Measurements from ENCODE around the gene ELF1.

The ELF1 gene

DNA sequence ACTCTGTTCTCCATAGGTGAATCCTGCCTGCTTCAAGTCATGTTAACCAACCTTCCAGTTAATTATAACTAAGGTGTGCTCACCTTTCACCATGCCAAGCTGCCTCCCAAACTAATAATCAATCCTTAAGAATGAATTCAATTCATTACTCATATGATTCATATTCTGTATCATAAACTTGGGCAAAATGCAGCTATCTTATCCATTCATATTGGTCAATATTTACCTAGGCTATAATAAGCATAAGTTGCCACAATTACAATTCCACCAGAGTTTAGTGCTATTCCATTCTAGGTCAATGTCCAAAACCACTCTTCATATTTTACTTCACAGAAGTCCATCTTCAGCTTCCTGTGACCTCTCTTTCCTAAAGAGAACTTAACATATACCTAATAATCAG lies 13.4 kb downstream of the ELF1 start:
- no peak for DNase-seq

DNA sequence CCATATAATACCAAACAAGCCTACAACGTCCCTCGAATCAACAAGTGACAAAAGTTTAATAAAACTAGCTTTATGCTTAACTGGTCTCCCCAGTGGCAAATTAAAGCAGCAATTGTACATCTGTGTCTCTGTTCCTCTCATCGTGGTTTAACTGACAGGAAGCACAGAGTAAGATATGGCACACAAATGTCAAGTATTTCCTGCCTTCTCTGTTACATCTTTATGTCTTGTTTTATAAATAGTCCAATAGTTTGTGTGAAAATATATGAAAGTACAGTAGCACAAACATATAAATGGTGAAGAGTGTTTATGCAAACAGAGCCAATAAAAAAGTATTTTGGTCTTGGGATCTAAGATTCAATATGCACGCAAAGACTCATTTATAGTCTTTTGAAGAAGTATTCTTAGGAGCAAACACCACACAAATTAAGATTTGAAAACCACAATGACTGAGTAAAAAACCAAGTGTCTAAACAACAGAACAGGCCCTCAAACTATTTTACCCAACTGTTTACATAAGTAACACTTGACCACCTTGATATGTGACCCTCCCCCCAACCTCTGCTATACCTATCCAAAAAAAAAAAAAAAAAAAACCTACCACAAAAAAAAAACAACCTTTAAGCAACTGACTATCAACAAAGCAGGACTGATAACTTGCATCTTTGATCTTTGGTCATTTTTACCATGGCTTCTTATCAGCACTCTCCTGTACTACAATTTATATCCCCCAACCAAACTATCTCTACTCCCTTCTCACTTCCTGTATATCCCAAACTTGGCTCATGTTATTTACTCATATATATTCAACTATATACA lies 14.0 kb downstream of the ELF1 start:
- DNase-seq, result no peak

DNA sequence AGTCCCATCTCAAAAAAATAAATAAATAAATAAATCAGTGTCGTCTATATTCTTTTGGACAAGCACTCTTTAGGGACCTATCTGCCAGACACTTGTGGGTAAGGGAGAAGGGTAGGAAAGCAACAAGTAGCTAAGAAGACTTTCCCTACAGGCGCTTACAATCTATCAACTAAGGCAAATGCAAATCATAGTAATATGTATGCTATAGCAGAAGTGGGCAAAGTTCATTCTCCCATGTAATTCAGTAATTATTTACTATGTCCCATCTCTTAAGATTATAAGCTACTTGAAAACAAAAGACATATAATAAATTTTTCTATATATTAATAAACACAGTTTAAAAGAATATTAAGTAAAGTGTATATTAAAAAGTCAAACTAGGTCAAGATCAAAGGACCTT lies 16.5 kb downstream of the ELF1 start:
- no peak for DNase-seq

DNA sequence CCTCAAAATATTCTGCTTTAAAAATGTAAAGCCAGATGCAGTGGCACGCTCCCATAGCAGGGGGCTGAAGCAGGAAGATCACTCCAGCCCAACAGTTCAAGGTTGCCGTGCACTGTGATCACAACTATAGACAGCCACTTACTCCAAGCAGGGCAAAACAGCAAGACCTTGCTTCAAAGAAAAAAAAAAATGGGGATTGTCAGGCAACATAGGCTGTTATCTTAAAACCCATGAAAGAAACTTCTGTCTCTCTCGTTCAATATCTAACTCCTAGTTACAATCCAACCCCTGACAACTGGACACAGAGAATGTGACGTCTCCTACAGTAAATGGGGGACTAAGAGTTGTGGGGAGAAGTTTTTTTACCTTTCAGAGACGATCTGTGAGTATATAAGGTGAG lies 17.4 kb downstream of the ELF1 start:
- DNase-seq, result no peak

DNA sequence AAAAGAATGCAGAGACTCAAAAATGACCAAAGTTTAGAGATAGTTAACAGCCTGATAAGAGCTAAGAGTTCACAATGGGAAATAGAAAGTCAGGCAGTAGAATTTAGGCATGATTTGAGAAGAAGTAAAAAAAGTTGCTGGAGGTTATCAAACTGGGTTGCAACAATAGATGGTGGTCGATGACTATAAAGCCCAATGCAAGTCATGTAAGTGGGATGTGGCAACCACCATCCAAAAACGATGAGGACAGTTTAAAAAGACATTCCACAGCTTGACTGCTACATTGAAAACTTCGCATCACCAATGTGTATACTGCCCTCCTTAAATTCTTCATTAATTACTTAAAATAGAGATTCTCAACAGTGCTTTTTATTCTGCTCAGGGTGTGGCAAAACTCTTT lies 19.7 kb downstream of the ELF1 start:
- DNase-seq, result no peak

DNA sequence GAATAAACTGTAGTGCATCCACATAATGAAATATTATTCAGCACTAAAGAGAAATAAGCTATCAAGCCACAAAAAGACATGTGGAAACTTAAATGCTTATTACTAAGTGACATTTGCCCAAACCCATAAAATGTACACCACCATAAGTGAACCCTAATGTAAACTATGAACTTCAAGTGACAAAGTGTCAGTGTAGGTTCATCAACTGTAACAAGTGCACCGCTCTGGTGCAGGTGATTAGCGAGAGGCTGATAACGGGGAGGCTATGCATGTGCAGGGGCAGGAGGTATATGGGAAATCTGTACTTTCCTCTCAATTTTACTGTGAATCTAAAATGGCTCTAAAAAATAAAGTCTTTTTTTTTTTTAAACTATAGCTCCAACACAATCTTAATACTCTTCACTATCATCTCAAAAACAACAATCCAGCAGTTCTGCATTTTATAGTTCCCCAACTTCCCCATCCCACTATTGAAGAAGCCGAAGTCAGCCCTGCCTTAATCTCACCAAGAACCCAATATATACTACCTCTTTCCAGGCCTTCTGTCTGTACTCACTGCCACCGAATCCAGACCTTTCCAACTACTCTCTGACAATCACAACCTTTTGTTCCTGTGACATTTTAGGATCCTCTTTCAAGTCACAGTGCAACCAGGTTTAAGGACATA lies 22.6 kb downstream of the ELF1 start:
- DNase-seq, result no peak

DNA sequence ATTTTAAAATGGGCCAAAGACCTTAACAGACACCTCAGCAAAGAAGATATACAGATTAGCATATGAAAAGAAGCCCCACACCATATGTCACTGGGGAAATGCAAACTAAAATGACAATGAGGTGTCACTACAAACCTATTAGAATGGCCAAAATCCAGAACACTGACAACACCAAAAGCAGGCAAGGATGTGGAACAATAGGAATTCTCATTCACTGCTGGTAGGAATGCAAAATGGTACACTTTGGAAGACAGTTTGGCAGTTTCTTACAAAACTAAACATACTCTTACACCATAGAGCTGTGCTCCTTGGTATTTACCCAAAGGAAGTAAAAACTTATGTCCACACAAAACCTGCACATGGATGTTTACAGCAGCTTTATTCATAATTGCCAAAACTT lies 23.1 kb downstream of the ELF1 start:
- no peak for DNase-seq

DNA sequence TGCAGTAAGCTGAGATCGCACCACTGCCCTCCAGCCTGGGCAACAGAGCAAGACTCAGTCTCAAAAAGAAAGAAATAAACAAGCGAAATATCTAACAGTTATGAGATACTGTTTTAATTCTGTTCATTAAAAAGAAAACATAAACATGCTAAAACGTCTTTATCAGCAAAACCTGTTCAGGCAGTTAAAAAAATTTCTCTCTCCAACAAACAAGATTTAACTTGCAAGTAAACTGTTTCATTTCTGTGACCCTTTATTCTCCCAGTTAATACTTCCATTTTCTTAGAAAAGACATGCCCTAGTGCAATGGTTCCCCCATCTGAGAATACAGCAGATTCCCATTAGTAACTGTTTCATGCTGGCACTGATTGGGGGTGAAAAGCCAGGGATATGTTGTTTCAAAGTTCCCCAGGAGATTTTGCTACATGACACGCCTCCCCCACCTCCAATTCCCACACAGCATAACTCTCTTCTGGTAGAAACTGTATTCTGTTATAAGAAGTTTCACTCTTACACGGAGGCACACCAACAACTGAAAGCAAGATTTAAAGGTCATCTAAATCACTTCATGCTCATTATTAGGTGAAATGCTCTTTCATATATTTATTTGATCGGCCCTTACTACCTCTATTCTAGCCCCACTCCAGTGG lies 24.4 kb downstream of the ELF1 start:
- no peak for DNase-seq

DNA sequence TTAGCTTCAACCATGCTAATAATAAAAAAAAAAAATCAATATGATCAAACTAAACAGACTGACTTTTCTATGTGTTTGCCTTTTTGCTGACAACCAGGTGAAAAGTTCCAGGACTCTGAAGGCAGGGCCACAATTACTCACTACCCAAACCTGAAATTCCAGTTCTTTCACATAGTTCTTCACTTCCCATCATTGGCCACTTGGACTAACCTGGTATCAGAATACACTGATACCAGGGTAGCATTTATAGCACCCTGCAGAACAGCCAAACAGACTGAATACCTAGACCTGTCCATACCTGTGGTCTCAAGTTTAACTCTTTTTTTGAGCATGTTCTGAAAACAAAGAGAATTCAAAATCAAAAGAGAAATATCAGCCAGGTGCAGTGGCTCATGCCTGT lies 25.1 kb downstream of the ELF1 start:
- no peak for DNase-seq

DNA sequence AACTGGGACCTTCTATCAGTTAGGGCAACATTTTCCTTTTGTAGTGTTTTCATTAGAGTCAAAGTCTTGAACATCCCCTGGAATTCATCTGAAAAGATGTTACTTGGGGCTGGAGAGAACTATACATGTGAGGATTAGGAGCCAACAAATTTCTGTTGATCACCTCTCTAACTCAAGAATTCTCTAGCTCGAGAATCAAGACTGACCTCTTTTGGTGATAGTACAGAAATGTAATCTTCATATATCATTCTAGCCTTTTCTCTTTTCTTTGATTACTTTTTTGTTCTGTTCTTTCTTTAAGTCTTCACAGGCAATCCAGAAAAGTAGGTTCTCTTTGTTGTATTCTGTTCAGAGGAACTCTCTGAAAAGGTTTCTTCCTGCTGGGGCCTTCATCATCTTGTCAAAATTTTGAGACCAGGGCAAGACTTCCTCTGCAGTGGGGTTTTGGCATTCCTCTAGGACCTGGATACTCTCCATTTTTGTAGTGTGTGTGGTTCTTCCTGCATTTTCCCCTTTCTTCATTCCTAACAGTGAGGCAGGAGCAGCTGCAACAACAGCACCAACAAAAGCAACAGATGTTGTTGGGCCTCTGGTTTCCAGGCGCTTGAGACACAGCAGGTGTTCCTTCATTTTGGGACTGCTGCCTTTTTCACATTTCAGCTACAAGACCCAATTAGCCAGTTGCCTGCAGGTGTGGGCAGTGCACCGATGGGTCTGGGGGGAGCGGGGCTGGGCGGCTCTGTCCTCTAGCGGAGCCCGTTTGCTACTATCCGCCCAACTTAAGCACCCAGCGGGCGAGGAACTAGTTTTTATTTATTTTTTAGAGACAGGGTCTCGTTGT lies 26.2 kb downstream of the ELF1 start:
- no peak for DNase-seq

DNA sequence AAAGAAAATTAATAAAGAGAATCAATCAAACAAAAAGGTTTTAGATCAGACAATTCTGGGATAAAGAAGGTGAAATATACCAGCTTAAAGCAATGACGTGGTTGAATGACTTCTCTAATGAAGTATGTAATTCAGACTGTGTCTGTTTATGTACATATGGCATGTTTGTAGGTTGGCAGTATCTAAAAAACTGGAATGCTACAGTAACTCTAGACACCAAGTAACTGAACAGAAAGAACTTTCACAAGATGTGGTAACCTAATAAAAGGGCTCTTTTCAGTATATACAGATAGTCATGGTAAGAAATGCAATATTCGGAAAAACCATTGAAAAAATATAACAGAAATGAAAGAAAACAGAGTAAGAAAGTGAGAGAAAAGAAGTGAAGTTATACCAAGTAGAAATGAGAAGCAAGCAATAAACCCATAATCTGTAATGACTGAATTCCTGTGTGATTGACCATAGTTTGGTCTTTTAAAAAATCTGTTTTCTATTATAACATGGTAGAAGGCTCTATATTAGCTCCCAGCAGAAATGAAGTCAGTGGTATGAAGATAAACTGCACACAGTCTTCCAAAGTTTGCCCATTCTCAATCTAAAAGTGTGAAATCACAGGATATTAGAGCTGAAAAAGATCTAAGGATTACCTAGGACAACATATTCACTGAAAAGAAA lies 31.4 kb downstream of the ELF1 start:
- DNase-seq, result no peak

DNA sequence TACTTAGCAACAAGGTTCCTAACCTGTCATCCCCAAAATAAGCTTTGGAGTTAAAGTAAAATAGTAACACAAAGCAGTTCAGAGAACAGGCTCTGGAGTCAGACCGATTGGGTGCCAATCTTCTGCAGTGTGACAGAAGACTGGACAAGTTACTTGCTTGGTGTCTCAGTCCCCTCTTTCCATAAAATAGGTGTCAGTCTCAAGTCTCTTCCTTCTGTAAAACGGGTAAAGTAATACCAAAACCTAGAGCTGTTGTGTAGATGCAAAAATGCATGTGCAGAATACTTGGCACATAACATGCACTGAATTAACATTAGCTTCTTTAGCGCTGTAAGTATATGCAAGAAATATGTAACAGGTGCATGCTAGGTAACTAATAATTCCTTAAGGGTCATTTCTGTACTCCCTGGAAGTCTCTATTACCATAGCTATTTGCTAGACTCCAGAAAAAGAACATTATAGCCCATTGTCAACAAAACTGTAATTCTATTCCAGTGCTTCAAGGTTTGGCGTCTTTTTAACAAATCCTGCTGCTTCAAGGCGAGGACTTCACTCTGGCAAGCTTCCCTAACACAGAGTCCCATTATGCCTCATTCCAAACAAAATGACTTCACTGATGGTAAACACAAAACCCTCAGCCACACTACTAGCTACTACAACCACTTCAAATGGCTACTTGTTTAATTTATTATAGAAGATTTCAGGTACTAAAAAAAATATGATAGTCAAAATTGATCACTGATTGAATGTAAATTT lies 32.8 kb downstream of the ELF1 start:
- no peak for DNase-seq

DNA sequence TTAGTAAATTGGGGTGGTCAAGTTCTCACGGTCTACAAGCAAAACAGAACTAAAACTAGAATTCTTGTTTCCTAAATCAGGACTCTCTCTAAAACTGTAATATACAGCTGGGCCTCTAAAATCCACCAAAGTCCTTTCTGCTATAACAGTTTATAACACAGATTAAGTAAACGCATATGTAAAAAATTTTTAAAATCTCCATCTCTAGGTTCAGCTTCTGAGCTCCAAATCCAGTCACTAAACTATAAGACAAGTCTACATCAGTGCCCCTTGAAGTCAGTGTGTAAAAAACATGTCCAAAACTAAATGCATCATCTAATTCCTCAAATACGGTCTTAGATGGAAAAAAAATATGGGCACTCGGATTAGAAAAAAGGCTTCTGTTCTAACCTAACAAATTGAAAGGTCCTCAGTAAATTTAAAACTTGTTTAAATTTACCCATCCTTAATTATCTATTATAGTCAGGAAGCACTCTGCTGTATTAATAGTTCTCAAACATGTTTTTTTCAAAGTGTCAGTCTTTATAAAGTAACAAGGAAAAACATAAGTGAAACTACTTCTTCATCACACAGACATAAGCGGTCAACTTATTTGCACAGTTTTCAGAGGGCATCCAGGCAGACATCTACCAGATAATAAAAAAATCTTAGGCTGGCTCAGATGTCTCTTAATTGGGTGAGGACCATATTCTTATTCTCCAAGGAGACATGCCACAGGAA lies 33.6 kb downstream of the ELF1 start:
- no peak for DNase-seq

DNA sequence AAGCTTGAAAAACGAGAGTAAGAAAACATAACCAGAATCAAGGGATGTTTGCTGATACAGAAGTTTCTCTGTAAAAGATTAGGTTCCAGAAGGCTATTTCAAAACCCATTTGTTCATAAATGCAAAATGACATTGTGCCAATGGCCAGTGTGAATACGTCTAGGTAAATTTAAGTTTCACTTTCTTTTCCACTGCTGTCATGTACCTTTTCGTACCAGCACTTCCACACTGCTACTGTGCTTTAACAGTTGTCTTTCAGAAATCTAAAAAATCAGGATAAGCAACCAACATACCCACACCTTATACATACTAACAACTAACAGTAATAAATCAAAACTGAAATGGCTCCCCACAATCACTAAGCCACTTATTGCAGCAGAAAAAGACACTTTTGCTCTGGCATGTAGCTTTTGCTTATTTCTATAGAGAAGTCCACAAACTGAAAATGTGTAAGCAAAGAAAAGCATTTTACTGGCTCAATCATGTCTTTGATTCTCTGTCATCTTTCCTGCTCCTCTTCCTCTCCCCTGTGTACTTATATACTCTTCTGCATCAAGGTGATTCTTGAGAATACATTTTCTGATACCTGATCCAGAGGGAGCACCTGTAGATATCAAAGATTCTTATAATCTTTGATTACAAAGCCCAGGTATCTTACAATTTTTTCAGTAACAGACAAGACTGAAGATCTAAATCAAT lies 34.3 kb downstream of the ELF1 start:
- no peak for DNase-seq

DNA sequence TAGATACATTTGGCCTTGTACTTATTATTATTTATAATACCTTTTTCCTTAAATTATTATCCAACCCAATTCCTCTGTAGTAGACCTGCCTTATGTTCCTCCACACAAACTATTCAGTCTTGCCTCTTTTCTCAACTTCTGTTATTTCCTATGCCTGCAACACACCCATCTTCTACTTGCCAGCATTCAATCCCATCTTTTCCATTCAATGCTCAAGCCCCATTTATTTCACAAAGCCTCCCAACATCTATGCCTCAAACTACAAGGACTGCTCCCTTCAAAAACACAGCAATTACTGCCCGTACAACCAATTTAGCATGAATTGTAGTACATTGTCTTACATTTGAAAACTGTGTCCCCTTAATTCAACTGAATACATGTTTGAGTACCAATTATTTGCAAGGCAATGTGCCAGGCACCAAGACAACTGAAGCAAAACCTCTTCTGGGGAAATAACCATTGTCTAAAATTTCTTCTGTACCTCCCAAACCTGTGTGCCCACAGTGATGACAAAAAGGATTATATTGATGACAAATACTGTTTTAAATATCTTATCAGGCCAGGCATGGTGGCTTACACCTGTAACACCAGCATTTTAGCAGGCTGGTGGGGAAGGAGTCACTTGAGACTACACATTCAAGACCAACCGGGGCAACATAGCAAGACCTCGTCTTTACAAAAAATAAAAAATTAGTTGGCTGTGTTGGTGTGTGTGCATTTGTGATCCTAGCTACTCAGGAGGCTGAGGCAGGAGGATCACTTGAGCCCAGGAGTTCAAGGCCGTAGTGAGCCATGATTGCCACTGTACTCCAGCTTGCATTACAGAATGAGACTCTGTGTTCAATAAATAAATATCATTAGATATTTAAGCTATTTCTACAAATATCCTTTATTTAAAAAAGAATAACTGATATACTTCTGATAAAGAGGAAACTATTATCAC lies 35.1 kb downstream of the ELF1 start:
- DNase-seq, result no peak

DNA sequence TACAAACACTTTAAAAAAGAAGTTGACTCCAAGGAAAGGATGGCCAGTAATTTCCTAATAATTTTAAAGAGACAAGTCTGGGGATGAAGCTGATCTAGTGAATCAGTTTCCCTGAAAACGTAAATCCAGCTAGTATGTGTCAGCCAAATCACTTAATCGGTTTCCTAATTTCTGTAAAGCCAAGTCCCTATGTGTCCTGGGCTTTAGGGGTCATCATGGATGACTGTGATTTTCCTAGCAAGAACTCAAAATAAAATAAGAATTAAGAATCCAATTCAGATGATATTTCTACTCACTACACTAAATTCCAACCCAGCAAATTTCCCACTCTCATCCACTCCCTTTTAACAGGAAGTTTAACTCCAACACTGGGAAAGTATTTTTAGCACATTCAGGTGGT lies 35.9 kb downstream of the ELF1 start:
- DNase-seq, result no peak

DNA sequence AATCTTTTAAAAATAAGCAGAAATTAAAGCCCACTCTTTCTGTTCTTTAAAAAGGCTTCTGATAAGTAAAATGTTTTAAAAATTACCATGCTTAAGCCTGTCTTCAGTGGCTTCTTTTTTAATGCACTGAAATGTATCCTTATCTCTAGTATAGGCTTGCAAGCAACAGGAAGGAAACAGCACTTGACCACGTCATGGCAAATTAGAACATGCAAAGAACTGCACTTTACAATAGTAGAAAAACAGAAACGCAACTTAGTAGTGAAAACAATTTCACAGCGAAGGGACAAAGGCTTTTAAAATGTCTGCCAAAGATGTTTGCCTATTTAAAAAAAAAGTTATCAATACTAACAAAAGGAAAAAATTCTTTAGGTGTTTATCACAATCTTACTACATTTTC lies 36.3 kb downstream of the ELF1 start:
- DNase-seq, result peak; percentile 71

DNA sequence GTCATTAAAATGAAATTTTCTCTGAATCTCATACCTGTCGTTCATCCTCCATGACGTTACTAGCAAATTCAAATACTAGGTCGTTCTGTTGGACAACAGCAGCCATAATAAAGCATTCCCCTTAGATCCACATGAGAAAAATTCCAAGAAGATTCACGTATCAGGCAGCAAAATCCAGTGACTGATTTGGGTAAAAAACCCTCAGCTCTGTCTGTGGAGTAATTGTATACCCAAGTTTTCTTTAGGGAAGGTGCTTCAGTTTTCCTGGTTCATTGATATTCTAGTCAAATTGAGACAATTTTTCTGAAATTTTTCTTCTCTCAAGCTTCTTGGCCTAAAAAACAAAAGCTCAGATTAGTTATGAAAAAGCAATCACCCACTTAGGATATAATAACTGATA lies 37.2 kb downstream of the ELF1 start:
- no peak for DNase-seq

DNA sequence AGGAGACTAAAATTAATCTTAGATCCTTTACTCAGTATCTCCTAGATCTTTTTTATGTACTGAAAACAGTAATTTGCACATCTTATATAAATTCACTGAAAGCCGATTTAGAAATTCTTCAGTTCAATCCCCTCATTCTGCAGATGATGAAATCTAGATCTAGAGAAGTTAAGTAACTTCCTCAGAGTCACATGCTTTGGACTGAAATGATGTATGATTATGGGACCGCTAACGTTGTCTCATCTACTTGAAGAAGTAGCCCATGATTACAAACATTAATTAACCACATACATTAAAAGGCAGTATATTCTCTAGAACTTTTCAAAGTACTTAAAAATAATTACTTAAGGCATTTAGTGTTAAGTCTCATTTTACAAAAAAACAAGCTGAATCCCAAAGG lies 37.8 kb downstream of the ELF1 start:
- DNase-seq, result no peak
